ENCODE results near the gene GRIA1. TPM values are rescaled to one million over a fixed set of nuclear protein-coding genes. Genes with fewer than 3 reads are reported as not detected.

GRIA1 gene
- total and polyA plus RNA-seq, 2 of the 13 experiments (the other 11 are each of a cell fraction or from before 2014, with no cell fraction given): not detected

GRCh38 chr5:153498516-153498915 is 8.0 kb downstream of the GRIA1 start:
- no peaks in the 10 kb centered on the region for H3K36me3 ChIP-seq (replicated peaks in 1 of 2; ENCODE audit: control insufficient read depth in 1 of 2, insufficient read depth in 2 of 2, low read length in 2 of 2)
- TF ChIP-seq TEAD2 (CRISPR knock-in tag; IDR thresholded peaks at IDR 0.05) (no peak), SOX13 (IDR thresholded peaks at IDR 0.05) (no peak), SOX13 (CRISPR knock-in tag; conservative IDR thresholded peaks at IDR 0.05 in 1 of 2, IDR thresholded peaks at IDR 0.05 in 1 of 2) (no peak), ZNF18 (CRISPR knock-in tag; IDR thresholded peaks at IDR 0.05; ENCODE audit: insufficient replicate concordance) (no peak), ZNF792 (CRISPR knock-in tag; IDR thresholded peaks at IDR 0.05) (no peak), FOXA3 (CRISPR knock-in tag; IDR thresholded peaks at IDR 0.05) (no peak), AGO2 (optimal IDR thresholded peaks at IDR 0.05; ENCODE audit: low read depth, low read length) (no peak), TRAFD1 (CRISPR knock-in tag; IDR thresholded peaks at IDR 0.05; ENCODE audit: borderline replicate concordance) (no peak), JUND (CRISPR knock-in tag; IDR thresholded peaks at IDR 0.05) (no peak), ZNF510 (CRISPR knock-in tag; IDR thresholded peaks at IDR 0.05; ENCODE audit: low read depth) (no peak), SOX6 (IDR thresholded peaks at IDR 0.05) (no peak), SOX6 (CRISPR knock-in tag; IDR thresholded peaks at IDR 0.05) (no peak), ZIK1 (CRISPR knock-in tag; IDR thresholded peaks at IDR 0.05; ENCODE audit: borderline replicate concordance, low read depth) (no peak), RELA (CRISPR knock-in tag; IDR thresholded peaks at IDR 0.05) (no peak), NFE2 (CRISPR knock-in tag; IDR thresholded peaks at IDR 0.05) (no peak), ATF7 (IDR thresholded peaks at IDR 0.05) (no peak), ATF7 (CRISPR knock-in tag; IDR thresholded peaks at IDR 0.05) (no peak), ZSCAN25 (CRISPR knock-in tag; IDR thresholded peaks at IDR 0.05) (no peak)
- H3K4me1 ChIP-seq (ENCODE audit: insufficient read depth, low read length): no peaks in the 10 kb centered on the region
- DNase-seq (ENCODE audit: low spot score) (no peak), FAIRE-seq (no peak), ATAC-seq (no peak)
- no peaks in the 10 kb centered on the region for H3K79me2 ChIP-seq (ENCODE audit: insufficient read depth, low read length)
- ChIA-PET POLR2A (no interaction called here), CTCF (ENCODE audit: low intra/inter-chr PET ratio, low total read pairs) (no interaction called here)
- no peaks in the 10 kb centered on the region for H4K20me1 ChIP-seq (ENCODE audit: insufficient read depth, low read length)
- no peaks in the 10 kb centered on the region for H3K27me3 ChIP-seq (ENCODE audit: control insufficient read depth in 1 of 2, insufficient read depth in 2 of 2, low read length in 2 of 2)
- no peak overlapping the region for H2AFZ ChIP-seq (ENCODE audit: low read length)
- H3K4me2 ChIP-seq (ENCODE audit: low read depth, low read length): no peak overlapping the region
- H3K27ac ChIP-seq (ENCODE audit: extremely low read length, insufficient read depth, low read length): no peak overlapping the region
- in situ Hi-C loops (cut with HindIII; ENCODE audit: extremely low pct_ligation_motif_present, low pct_unique_long_range_greater_than_20kb) (loop anchor here (5.0 kb wide), 1 partner anchor 469 kb away; no protein-coding TSS in a partner anchor), intact Hi-C loops (cut with micrococcal nuclease; ENCODE audit: unreplicated experiment) (no loop called here)
- H3K9ac ChIP-seq (ENCODE audit: insufficient read depth, low read depth, low read length): no peak overlapping the region
- H3K4me3 ChIP-seq (replicated peaks in 1 of 3; ENCODE audit: insufficient read depth in 1 of 3, low read depth in 2 of 3, low read length in 3 of 3): no peak overlapping the region
- no peaks in the 10 kb centered on the region for H3K9me3 ChIP-seq (ENCODE audit: low read length)
- BruUV-seq (replicated peaks): no TSS peak
